OCI-LY3 (cell line): ENCODE measurements around the gene KRTAP12-3.
"Not testable (repeated sequence)": the region's sequence is repeated elsewhere in the genome, so short reads cannot be mapped to it uniquely, and the experiment has no call there.

ENCODE experiments used
- H2AFZ ChIP-seq: fragments of 200-600, 300-600 bp; shearing (Covaris generic); 2 replicates; pipeline ENCODE4 v1.6.0; 2014; ENCODE audit warnings: antibody characterized with exemption, low read depth, low read length
- H3K27ac ChIP-seq: fragments of 200-600, 300-600 bp; sonication (generic); 2 replicates; pipeline ENCODE4 v1.5.1; 2014; ENCODE audit warnings: mild to moderate bottlenecking, low read length, moderate library complexity, mixed read lengths
- H3K27me3 ChIP-seq: fragments of 200-600, 300-600 bp; sonication (generic); 2 replicates; pipeline ENCODE4 v1.6.1; 2014; ENCODE audit warnings: low read depth, low read length, mixed read lengths
- H3K36me3 ChIP-seq: fragments of 200-600, 300-600 bp; sonication (generic); replicated peaks from 2 replicates; pipeline ENCODE3; 2014; ENCODE audit warnings: low read depth, low read length, mixed read lengths
- H3K4me1 ChIP-seq: fragments of 300-600, 200-600 bp; sonication (generic); 2 replicates; pipeline ENCODE4 v1.6.1; 2014; ENCODE audit warnings: low read length, mixed read lengths
- H3K4me2 ChIP-seq: fragments of 200-600, 300-600 bp; sonication (generic); 2 replicates; pipeline ENCODE4 v1.6.1; 2014; ENCODE audit warnings: low read length, mixed read lengths
- H3K4me3 ChIP-seq: fragments of 300-600, 200-600 bp; sonication (generic); 2 replicates; pipeline ENCODE4 v1.5.1; 2014; ENCODE audit warnings: antibody characterized with exemption, mild to moderate bottlenecking, low read length, moderate library complexity
- H3K79me2 ChIP-seq: fragments of 300-600, 200-600 bp; shearing (Covaris generic); 2 replicates; pipeline ENCODE4 v1.6.1; 2014; ENCODE audit warnings: mild to moderate bottlenecking, low read length, mixed read lengths
- H3K9ac ChIP-seq: fragments of 300-600, 200-600 bp; shearing (Covaris generic); 2 replicates; pipeline ENCODE4 v1.6.0; 2014; ENCODE audit warnings: mild to moderate bottlenecking, low read length, moderate library complexity
- H3K9me3 ChIP-seq: fragments of 200-600, 300-600 bp; shearing (Covaris generic); 2 replicates; pipeline ENCODE4 v1.6.1; 2014; ENCODE audit warnings: low read length, mixed read lengths; ENCODE audit not compliant: insufficient read depth
- H4K20me1 ChIP-seq: fragments of 200-600, 300-600 bp; sonication (generic); 2 replicates; pipeline ENCODE4 v1.6.1; 2016; ENCODE audit warnings: low read length, mixed read lengths; ENCODE audit not compliant: insufficient read depth
- CTCF ChIP-seq: fragments of 200-600, 300-600 bp; sonication (generic); IDR thresholded peaks from 2 replicates; pipeline ENCODE4 v1.5.1; 2014; ENCODE audit warnings: antibody characterized with exemption, low read length, low read depth
- EZH2phosphoT487 ChIP-seq: fragments of 200-600 bp; shearing (Covaris generic); IDR thresholded peaks from 2 replicates; pipeline ENCODE4 v1.6.1; 2018; ENCODE audit warnings: antibody characterized with exemption, mixed run types, low read depth

Gene KRTAP12-3

GRCh38 chr21:44636209-44637017 is 21.3 kb upstream of the KRTAP12-3 start:
- H3K27me3 ChIP-seq: no peaks in the 10 kb centered on the region; the same call in 1 of the 2 replicates
- H3K9ac ChIP-seq: no peak overlapping the region
- 0 out of 2 replicates have a peak, but pooled peaks cover 4% of the 10 kb centered on the region for H3K9me3 ChIP-seq
- no peak overlapping the region for H3K4me2 ChIP-seq
- no peaks in the 10 kb centered on the region for H3K4me1 ChIP-seq
- H3K27ac ChIP-seq: no peak overlapping the region
- no peaks in the 10 kb centered on the region for H4K20me1 ChIP-seq
- H3K36me3 ChIP-seq: no peaks in the 10 kb centered on the region
- H3K79me2 ChIP-seq: no peaks in the 10 kb centered on the region
- TF ChIP-seq CTCF: no peak
- no peak for TF ChIP-seq EZH2phosphoT487
- H3K4me3 ChIP-seq: no peak overlapping the region
- H2AFZ ChIP-seq: no peak overlapping the region

DNA sequence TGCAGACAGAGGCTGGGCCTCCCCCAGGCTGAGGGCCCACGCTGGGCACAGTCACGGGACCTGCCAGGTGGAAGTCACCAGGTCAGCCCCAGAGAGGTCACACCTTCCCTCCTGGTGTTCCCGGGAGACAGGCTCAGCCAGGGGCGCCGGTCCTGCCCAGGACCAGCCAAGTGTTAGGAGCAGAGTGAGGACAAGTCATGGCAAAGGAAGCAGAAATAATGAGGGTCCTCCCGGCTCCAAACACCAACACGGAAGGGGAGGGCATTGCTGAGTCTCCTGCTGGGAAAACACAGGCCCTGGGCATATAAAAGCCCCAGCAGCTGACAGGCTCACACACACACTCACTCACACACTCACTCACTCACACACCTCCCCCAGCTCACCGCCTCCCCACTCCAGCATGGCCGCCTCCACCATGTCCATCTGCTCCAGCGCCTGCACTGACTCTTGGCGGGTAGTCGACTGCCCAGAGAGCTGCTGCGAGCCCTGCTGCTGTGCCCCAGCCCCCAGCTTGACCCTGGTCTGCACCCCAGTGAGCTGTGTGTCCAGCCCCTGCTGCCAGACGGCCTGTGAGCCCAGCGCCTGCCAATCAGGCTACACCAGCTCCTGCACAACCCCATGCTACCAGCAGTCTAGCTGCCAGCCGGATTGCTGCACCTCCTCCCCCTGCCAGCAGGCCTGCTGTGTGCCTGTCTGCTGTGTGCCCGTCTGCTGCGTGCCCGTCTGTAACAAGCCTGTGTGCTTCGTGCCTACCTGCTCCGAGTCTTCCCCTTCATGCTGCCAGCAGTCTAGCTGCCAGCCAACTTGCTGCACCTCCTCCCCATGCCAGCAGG is 20.5 kb upstream of the KRTAP12-3 start, which contains the start of gene KRTAP10-10:
TSS of gene KRTAP10-10 (plus strand) at position 339 of the 833 bp plus-strand sequence. CDS start at position 401, 62 bp downstream.
- no peak within 1 kb of the TSS for H3K9ac ChIP-seq

DNA sequence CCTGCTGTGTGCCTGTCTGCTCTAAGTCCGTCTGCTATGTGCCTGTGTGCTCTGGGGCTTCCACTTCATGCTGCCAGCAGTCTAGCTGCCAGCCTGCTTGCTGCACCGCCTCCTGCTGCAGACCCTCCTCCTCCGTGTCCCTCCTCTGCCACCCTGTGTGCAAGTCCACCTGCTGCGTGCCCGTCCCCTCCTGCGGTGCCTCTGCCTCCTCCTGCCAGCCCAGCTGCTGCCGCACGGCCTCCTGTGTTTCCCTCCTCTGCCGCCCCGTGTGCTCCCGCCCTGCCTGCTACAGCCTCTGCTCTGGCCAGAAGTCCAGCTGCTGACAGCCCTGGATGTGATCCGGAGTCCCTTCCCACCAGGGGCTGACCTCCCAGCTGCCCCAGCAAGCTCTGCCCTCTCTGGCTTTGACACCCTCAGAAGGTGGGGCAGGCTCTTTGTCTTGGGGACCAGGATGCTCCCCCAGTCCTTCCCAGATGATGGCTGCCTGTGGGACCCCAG is 19.8 kb upstream of the KRTAP12-3 start:
- H3K9me3 ChIP-seq, H3K9ac ChIP-seq, H2AFZ ChIP-seq, H3K4me3 ChIP-seq, H4K20me1 ChIP-seq, H3K27ac ChIP-seq, H3K27me3 ChIP-seq, H3K4me1 ChIP-seq, H3K79me2 ChIP-seq, H3K36me3 ChIP-seq, H3K4me2 ChIP-seq: not testable (repeated sequence)

More for the DNA sequence above, 20.5 kb upstream of the KRTAP12-3 start, which contains the start of gene KRTAP10-10:
- Histone ChIP-seq H2AFZ (no peak within 1 kb of the TSS), H4K20me1 (no peaks in the 10 kb centered on the region), H3K4me2 (no peak within 1 kb of the TSS), H3K36me3 (no peaks in the 10 kb centered on the region), H3K27ac (no peak within 1 kb of the TSS), H3K9me3 (0 out of 2 replicates have a peak, but pooled peaks cover 4% of the 10 kb centered on the region), H3K79me2 (no peaks in the 10 kb centered on the region), H3K4me3 (no peak within 1 kb of the TSS), H3K27me3 (no peaks in the 10 kb centered on the region; the same call in 1 of the 2 replicates), H3K4me1 (no peaks in the 10 kb centered on the region)
- no peak for TF ChIP-seq CTCF
- no peak for TF ChIP-seq EZH2phosphoT487

GRCh38 chr21:44638506-44639330 is 19.0 kb upstream of the KRTAP12-3 start:
- not testable (repeated sequence) for H3K4me1 ChIP-seq, H3K79me2 ChIP-seq, H3K36me3 ChIP-seq, H3K9me3 ChIP-seq, H3K9ac ChIP-seq, H3K4me3 ChIP-seq, H4K20me1 ChIP-seq, H3K4me2 ChIP-seq, H3K27ac ChIP-seq, H3K27me3 ChIP-seq, H2AFZ ChIP-seq
